ENCODE data around the gene LRP8. TPM values are rescaled to one million over a fixed set of nuclear protein-coding genes. Genes with fewer than 3 reads are reported as not detected.

LRP8 gene
- total RNA-seq, 6 experiments from 2014 or later = 0.21 to 1.2 (median 0.56) TPM

- H3K4me3 ChIP-seq = no peak overlapping the region
- H3K4me1 ChIP-seq = no peaks in the 10 kb centered on the region
- intact Hi-C loops (cut with DNase I) = loop anchor here in 1 of 2 donors (5.0 kb wide), 1 partner anchor 116 kb away; no protein-coding TSS in a partner anchor
- ATAC-seq (no peak), DNase-seq (peak in 1 of 3 donors; percentile 17)
- H3K27me3 ChIP-seq = no peaks in the 10 kb centered on the region
- no peak for TF ChIP-seq POLR2A (IDR thresholded peaks at IDR 0.05)
- TF ChIP-seq, protein P1, sequence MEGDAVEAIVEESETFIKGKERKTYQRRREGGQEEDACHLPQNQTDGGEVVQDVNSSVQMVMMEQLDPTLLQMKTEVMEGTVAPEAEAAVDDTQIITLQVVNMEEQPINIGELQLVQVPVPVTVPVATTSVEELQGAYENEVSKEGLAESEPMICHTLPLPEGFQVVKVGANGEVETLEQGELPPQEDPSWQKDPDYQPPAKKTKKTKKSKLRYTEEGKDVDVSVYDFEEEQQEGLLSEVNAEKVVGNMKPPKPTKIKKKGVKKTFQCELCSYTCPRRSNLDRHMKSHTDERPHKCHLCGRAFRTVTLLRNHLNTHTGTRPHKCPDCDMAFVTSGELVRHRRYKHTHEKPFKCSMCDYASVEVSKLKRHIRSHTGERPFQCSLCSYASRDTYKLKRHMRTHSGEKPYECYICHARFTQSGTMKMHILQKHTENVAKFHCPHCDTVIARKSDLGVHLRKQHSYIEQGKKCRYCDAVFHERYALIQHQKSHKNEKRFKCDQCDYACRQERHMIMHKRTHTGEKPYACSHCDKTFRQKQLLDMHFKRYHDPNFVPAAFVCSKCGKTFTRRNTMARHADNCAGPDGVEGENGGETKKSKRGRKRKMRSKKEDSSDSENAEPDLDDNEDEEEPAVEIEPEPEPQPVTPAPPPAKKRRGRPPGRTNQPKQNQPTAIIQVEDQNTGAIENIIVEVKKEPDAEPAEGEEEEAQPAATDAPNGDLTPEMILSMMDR (IDR thresholded peaks at IDR 0.05) = no peak
- H3K9me3 ChIP-seq = no peaks in the 10 kb centered on the region
- H3K36me3 ChIP-seq = no peaks in the 10 kb centered on the region
- H3K27ac ChIP-seq = no peak overlapping the region
- 83% methylated on average over 12 of the region's 48 CpGs for WGBS (ENCODE audit: insufficient coverage, low coverage, low lambda C conversion rate, missing lambda C conversion rate)
Observed at GRCh38 chr1:53276153-53276901, 51.5 kb downstream of the LRP8 start.

GRCh38 chr1:53275566-53275965, 52.3 kb downstream of the LRP8 start:
- ATAC-seq (no peak), DNase-seq (no peak)
- no peak for TF ChIP-seq POLR2A (IDR thresholded peaks at IDR 0.05)
- TF ChIP-seq, protein P1 (IDR thresholded peaks at IDR 0.05) = no peak
- no CpG with 5 or more reads among the region's 3 CpGs for WGBS (ENCODE audit: insufficient coverage, low coverage, low lambda C conversion rate, missing lambda C conversion rate)
- H3K4me1 ChIP-seq = no peaks in the 10 kb centered on the region
- intact Hi-C loops (cut with DNase I) = loop anchor here in 1 of 2 donors (5.0 kb wide), 1 partner anchor 117 kb away; no protein-coding TSS in a partner anchor
- no peak overlapping the region for H3K27ac ChIP-seq
- no peak overlapping the region for H3K4me3 ChIP-seq
- no peaks in the 10 kb centered on the region for H3K9me3 ChIP-seq
- no peaks in the 10 kb centered on the region for H3K27me3 ChIP-seq
- H3K36me3 ChIP-seq = no peaks in the 10 kb centered on the region

GRCh38 chr1:53274541-53275185, 53.2 kb downstream of the LRP8 start:
- no peak for DNase-seq
- Histone ChIP-seq H3K27me3 (no peaks in the 10 kb centered on the region), H3K27ac (no peak overlapping the region), H3K9me3 (no peaks in the 10 kb centered on the region), H3K36me3 (no peaks in the 10 kb centered on the region), H3K4me3 (no peak overlapping the region), H3K4me1 (no peaks in the 10 kb centered on the region)
- TF ChIP-seq, protein P1 (IDR thresholded peaks at IDR 0.05) = no peak
- no peak for TF ChIP-seq POLR2A (IDR thresholded peaks at IDR 0.05)
- WGBS (ENCODE audit: insufficient coverage, low coverage, low lambda C conversion rate, missing lambda C conversion rate) = 40% methylated on average over 1 of the region's 13 CpGs
- intact Hi-C loops (cut with DNase I) = loop anchor here in 1 of 2 donors (5.0 kb wide), 1 partner anchor 118 kb away; no protein-coding TSS in a partner anchor
- no peak for ATAC-seq

GRCh38 chr1:53274026-53274425, 53.8 kb downstream of the LRP8 start:
- Histone ChIP-seq H3K4me1 (no peaks in the 10 kb centered on the region), H3K27ac (no peak overlapping the region), H3K27me3 (no peaks in the 10 kb centered on the region), H3K9me3 (no peaks in the 10 kb centered on the region), H3K4me3 (no peak overlapping the region), H3K36me3 (no peaks in the 10 kb centered on the region)
- WGBS (ENCODE audit: insufficient coverage, low coverage, low lambda C conversion rate, missing lambda C conversion rate) = 89% methylated on average over 2 of the region's 4 CpGs
- DNase-seq = no peak
- TF ChIP-seq POLR2A (IDR thresholded peaks at IDR 0.05) = no peak
- TF ChIP-seq, protein P1 (IDR thresholded peaks at IDR 0.05) = no peak
- intact Hi-C loops (cut with DNase I) = no loop called here
- ATAC-seq = no peak
